ENCODE measurements around the gene C2CD3.
"Not testable (repeated sequence)": the region's sequence is repeated elsewhere in the genome, so short reads cannot be mapped to it uniquely, and the experiment has no call there.

The C2CD3 gene

GRCh38 chr11:74162681-74163467, 7.9 kb downstream of the C2CD3 start:
- DNase-seq (ENCODE audit: low read depth), result no peak

- DNase-seq (ENCODE audit: low read depth), result no peak
Observed at GRCh38 chr11:74159642-74160041, 11.2 kb downstream of the C2CD3 start.

GRCh38 chr11:74157169-74157568, 13.6 kb downstream of the C2CD3 start:
- DNase-seq (ENCODE audit: low read depth), result no peak

GRCh38 chr11:74154620-74155281, 16.1 kb downstream of the C2CD3 start:
- DNase-seq (ENCODE audit: low read depth), result no peak

- no peak for DNase-seq (ENCODE audit: low read depth)
Observed at GRCh38 chr11:74153224-74153623, 17.6 kb downstream of the C2CD3 start.

GRCh38 chr11:74147199-74147929, 23.4 kb downstream of the C2CD3 start:
- peak; percentile 88 for DNase-seq (ENCODE audit: low read depth)

GRCh38 chr11:74144592-74144991, 26.2 kb downstream of the C2CD3 start:
- no peak for DNase-seq (ENCODE audit: low read depth)

GRCh38 chr11:74142624-74143023, 28.2 kb downstream of the C2CD3 start:
- peak; percentile 64 for DNase-seq (ENCODE audit: low read depth)

- DNase-seq (ENCODE audit: low read depth), result no peak
Observed at GRCh38 chr11:74141908-74142307, 28.9 kb downstream of the C2CD3 start.

GRCh38 chr11:74141241-74141695, 29.5 kb downstream of the C2CD3 start:
- no peak for DNase-seq (ENCODE audit: low read depth)

GRCh38 chr11:74139919-74140431, 30.8 kb downstream of the C2CD3 start:
- DNase-seq (ENCODE audit: low read depth), result peak; percentile 60

GRCh38 chr11:74139151-74139918, 31.5 kb downstream of the C2CD3 start:
- DNase-seq (ENCODE audit: low read depth), result peak; percentile 63

- peak; percentile 99 for DNase-seq (ENCODE audit: low read depth)
Observed at GRCh38 chr11:74138572-74138971, 32.2 kb downstream of the C2CD3 start.

GRCh38 chr11:74138021-74138420, 32.8 kb downstream of the C2CD3 start:
- DNase-seq (ENCODE audit: low read depth), result no peak

GRCh38 chr11:74135127-74135840, 35.5 kb downstream of the C2CD3 start:
- no peak for DNase-seq (ENCODE audit: low read depth)

GRCh38 chr11:74134661-74135060, 36.1 kb downstream of the C2CD3 start:
- DNase-seq (ENCODE audit: low read depth), result no peak

GRCh38 chr11:74133436-74133835, 37.4 kb downstream of the C2CD3 start:
- DNase-seq (ENCODE audit: low read depth), result no peak

- no peak for DNase-seq (ENCODE audit: low read depth)
Observed at GRCh38 chr11:74132833-74133232, 38.0 kb downstream of the C2CD3 start.

- DNase-seq (ENCODE audit: low read depth), result not testable (repeated sequence)
Observed at GRCh38 chr11:74129121-74129520, 41.7 kb downstream of the C2CD3 start.

- DNase-seq (ENCODE audit: low read depth), result no peak
Observed at GRCh38 chr11:74123008-74123448, 47.8 kb downstream of the C2CD3 start.

- no peak for DNase-seq (ENCODE audit: low read depth)
Observed at GRCh38 chr11:74121804-74122203, 49.0 kb downstream of the C2CD3 start.

Data from HS-27A (cell line).